ENCODE data around the gene ZMYND15.
"Not testable (repeated sequence)": the region's sequence is repeated elsewhere in the genome, so short reads cannot be mapped to it uniquely, and the experiment has no call there.

ZMYND15 gene, protein sequence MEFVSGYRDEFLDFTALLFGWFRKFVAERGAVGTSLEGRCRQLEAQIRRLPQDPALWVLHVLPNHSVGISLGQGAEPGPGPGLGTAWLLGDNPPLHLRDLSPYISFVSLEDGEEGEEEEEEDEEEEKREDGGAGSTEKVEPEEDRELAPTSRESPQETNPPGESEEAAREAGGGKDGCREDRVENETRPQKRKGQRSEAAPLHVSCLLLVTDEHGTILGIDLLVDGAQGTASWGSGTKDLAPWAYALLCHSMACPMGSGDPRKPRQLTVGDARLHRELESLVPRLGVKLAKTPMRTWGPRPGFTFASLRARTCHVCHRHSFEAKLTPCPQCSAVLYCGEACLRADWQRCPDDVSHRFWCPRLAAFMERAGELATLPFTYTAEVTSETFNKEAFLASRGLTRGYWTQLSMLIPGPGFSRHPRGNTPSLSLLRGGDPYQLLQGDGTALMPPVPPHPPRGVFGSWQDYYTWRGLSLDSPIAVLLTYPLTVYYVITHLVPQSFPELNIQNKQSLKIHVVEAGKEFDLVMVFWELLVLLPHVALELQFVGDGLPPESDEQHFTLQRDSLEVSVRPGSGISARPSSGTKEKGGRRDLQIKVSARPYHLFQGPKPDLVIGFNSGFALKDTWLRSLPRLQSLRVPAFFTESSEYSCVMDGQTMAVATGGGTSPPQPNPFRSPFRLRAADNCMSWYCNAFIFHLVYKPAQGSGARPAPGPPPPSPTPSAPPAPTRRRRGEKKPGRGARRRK

DNA sequence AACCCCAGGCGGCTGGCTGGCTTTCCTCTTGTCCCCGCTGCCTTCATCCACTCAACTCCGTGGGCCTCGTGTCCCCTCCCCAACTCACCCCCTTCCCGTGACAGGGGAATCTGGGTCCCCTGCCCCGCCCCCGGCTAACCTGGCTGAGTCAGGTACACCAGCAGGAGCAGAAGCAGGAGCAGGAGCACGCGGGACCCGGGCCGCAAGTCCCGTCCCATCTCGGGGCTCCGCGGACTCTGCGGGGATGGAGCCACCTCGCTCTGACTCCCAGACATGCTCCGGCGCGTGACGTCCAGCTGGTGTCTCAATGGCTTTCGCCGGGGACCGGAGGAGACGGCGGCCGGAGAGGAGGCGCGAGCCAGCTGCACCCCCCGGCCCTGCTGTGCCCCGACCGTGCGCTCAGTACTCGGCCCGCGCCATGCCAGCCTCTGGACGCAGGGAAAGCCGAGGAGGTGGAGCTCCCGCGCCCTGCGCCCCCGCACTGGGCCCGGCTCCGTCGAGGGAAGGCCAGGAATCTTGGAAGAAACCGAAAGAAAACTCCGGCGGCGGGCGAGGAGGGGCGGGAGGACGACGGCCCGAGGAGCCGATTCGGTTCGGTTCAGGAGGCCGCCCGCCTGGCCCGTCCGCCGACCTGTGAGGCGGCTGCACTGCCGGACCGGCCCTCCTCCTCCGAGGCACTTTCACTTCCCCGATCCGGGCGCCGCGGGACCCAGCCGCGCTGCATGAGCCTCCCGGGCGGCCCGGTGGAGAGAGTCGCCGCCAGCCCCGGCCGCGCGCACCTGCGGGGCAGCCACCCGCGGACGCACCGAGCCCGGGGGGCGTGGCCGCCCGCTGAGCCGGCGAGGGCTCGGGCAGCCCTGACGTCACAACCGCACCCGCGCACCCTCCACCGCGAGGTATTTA lies at the start of gene ZMYND15, which contains the start of gene CXCL16:
TSS of gene ZMYND15 (plus strand) at position 712 of the 903 bp plus-strand sequence. CDS start 716 bp downstream, outside the sequence.
TSS of gene CXCL16 (minus strand) at position 807 of the 903 bp plus-strand sequence. CDS start at position 218, 589 bp downstream.
- FAIRE-seq = no peak

DNA sequence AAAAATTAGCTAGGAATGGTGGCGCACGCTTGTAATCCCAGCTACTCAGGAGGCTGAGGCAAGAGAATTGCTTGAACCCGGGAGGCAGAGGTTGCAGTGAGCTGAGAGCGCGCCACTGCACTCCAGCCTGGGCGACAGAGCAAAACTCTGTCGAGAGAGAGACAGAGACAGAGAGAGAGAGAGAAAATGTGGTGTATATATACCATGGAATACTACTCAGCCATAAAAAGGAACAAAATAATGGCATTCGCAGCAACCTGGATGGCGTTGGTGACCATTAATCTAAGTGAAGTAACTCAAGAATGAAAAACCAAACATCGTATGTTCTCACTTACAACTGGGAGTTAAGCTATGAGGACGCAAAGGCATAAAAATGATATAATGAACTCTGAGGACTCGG lies 49.8 kb upstream of the ZMYND15 start:
- not testable (repeated sequence) for FAIRE-seq

DNA sequence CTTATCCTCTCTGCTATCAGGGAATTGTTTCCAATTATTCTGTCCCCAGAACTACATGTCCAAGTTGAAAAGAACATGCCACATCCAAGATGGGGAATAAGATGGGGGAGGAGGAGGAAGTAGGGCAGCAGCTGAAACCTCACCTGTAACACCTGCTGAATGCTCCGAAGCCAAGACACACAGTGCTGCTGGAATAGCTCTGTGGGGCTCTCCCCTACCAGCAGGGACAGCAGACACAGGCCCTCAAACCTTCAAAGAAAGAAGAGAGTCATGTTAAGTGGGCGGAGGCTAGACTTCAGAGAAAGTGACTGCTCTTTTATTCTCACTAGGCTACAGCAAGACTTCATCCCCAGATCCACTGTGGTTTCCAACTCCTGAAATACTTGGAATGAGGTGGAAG lies 48.9 kb upstream of the ZMYND15 start:
- no peak for FAIRE-seq

DNA sequence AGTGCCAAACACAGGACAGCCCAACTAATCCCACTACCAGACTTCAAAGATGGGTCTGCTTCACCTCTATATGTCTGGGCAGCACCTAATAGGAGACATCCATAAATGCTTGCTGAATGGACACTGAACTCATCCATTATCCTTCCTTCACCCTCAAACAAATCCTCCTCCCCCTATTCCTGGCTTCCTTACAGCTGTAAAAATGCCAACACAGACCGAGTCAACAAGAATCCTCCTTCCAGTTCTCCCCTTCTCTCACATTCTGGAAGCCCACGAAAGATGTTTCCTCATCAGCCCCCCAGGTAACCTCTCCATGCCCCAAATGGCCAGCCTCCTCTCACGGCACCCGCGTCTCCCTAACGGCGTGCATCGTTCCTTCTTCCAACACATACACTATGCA lies 47.9 kb upstream of the ZMYND15 start:
- FAIRE-seq = no peak

DNA sequence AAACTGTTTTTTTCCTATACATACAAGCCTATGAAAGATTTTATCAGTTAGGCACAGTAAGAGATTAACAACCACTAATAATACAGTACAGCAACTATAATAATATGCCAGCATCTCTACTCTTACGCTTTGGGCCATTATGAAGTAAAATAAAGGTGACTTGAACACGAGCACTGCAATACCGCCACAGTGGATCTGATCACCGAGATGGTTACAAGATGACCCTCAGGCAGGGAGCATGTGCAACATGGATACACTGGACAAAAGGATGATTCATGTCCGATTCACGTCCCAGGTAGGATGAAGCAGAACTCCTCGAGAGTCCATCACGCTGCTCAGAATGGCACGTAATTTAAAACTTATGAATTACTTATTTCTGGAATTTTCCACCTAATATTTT lies 46.2 kb upstream of the ZMYND15 start:
- FAIRE-seq = no peak

DNA sequence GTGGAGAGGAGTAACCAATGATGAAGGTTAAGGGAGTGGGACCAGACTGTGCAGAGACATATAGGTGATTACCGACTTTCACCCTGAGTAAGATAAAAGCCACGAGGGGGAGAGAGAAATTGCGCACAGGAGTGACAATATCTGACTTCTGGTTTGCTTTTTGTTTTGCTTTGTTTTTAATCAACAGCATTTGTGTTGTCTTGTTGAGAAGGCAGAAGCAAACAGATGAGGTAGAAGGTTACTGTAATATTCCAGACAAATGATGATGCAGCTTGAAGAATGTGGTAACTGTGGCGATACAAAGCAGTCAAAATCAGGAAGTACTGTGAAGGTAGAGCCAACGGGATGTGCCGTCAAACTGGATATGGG lies 43.2 kb upstream of the ZMYND15 start:
- FAIRE-seq = no peak

DNA sequence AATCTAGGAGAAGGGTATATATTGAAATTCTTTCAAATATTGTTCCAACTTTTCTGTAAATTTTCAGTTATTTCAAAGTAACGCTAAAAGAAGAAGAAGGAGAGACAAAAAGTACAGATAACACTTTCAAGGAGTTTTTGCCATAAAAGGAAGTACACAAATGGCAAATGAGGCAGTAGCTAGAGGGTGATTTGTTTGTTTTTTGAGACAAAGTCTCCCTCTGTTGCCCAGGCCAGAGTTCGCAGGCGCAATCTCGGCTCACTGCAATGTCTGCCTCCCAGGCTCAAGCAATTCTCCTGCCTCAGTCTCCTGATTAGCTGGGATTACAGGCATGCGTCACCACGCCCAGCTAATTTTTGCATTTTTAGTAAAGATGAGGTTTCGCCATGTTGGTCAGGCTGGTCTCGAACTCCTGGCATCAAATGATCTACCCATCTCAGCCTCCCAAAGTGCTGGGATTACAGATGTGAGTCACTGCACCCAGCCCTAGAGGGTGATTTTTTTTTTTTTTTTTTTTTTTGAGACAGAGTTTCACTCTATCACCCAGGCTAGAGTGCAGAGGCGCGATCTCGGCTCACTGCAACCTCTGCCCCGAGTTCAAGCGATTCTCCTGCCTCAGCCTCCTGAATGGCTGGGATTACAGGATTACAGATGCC lies 40.1 kb upstream of the ZMYND15 start:
- not testable (repeated sequence) for FAIRE-seq

DNA sequence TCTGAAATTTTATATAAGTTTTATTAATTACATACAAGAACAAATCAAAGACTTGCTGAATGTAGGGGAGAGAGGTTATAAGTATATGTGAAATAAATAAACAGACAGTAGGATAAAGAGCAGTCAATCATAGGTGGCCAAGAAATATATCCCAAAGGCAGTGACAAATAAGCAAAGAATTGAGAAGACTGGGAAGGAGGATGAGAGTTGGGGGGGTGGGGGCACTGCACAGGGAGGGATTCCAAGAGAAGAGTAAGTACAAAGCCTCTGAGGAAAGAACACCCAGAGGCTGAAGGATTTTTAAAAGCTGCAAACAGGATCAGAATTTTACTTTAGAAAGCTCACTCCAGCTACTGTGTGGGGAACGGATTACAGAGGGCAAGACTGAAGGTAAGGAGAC lies 38.5 kb upstream of the ZMYND15 start:
- no peak for FAIRE-seq

DNA sequence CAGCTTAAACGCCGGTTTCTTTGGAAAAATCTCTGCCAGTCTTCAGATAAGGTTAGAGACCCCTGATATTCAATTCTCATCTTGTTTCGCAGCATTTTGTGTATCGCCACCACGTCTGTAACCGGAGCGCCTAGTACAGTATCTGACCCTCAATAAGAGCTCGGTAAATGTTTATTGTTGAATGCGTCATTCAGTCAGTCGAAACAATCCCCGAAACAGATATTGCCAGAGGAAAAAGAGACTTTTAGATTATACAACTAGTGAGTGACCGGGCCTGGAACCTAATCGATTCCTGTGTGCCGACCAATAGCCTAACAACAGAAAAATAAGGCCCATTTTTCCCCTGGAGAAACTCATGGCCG lies 36.3 kb upstream of the ZMYND15 start:
- FAIRE-seq = no peak

DNA sequence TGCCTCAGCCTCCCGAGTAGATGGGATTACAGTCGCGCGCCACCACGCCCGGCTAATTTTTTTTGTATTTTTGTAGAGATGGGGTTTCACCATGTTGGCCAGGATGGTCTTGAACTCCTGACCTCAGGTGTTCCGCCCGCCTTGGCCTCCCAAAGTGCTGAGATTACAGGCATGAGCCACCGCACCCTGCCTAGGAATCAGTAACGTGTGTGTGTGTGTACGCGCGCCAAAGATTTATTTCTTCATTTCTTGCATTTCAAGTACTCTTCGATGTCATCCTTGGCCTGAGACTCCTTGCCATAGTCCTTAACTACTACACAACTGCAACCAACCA lies 35.1 kb upstream of the ZMYND15 start:
- not testable (repeated sequence) for FAIRE-seq

DNA sequence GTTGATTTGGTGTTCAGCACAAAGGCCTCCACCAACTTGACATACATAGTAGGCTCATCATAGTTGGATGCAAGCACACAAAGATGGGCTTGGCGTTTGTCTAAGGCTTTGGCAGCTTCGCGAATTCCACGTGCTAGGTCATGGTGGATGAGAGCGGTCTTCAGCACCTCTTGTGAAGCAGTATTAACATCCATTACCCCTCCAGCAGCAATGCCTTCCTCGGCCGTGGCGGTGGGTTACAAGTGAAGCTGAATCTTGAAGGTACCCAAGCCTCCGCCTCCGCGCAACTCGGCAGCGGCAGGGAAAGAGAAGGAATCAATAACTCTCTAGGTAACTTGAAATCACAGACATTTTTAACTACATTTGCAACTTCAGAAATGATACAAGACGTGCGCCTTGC lies 34.6 kb upstream of the ZMYND15 start:
- no peak for FAIRE-seq

DNA sequence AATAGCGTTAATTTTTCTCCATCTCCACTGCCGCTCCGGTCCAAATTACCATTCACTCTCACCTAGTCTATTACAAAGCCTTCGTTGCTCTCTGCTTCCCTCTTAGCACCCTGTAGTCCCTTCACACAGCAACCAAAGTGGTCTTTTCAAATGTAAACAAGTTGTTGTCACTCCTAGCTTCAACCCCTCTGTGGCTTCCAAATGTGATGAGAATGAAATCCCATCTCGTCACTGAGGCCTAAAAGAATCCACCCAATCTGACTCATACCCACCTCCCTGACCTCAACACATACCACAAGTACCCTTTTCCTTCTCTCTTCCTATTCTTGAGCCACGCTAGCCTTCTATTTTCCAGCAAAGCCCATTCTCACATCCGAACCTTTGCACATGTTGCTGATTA lies 33.5 kb upstream of the ZMYND15 start:
- FAIRE-seq = no peak

DNA sequence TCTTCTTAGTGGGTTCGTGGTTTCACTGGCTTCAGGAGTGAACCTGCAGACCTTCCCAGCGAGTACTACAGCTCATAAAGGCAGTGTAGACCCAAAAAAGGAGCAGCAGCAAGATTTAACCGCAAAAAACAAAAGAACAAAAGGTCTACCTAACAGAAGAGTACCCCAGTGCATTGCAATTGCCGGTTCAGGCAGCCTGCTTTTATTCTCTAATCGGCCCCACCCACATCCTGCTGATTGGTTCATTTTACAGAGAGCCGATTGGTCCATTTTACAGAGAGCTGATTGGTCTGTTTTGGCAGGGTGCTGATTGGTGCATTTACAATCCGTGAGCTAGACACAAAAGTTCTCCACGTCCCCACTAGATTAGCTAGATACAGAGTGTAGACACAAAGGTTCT lies 31.2 kb upstream of the ZMYND15 start:
- FAIRE-seq = no peak

DNA sequence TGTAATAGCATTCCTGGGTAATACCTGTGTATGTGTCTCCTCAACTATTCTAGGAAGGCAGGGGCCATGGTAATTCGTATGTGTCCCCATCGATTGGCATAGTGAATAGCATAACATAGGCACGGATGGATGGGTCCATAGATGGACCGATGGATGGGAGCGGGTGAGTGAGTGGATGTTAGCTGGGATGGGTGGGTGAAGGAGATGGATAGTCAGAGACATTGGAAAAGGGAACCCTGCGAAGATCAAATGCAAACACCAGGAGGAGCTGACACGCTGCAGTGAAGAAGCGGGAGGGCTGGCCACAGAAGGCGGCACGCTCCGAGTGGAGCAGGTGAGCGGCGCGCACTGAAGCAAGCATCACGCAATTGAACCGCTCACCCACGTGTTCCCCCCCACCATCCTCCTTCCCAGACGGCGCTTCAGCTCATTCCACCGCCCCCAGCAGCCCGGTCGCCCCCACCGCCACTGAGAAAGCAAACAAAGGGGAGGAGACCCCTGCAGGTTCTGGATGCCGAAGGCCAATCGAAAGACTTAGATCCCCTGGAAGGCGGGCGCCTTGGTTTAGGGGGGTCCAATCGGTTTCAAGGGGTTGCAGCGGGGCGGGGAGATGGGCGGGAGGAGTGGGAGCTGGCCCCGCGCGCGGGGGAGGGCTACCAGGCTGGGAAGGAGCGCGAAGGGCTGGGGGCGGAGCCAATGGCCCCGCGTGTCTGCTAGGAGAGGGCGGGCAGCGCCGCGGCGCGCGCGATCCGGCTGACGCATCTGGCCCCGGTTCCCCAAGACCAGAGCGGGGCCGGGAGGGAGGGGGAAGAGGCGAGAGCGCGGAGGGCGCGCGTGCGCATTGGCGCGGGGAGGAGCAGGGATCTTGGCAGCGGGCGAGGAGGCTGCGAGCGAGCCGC lies 29.6 kb upstream of the ZMYND15 start, which contains the start of gene ARRB2:
TSS of gene ARRB2 (plus strand) at position 839 of the 899 bp plus-strand sequence. CDS start 90 bp downstream, outside the sequence.
- peak; percentile 92 for FAIRE-seq

DNA sequence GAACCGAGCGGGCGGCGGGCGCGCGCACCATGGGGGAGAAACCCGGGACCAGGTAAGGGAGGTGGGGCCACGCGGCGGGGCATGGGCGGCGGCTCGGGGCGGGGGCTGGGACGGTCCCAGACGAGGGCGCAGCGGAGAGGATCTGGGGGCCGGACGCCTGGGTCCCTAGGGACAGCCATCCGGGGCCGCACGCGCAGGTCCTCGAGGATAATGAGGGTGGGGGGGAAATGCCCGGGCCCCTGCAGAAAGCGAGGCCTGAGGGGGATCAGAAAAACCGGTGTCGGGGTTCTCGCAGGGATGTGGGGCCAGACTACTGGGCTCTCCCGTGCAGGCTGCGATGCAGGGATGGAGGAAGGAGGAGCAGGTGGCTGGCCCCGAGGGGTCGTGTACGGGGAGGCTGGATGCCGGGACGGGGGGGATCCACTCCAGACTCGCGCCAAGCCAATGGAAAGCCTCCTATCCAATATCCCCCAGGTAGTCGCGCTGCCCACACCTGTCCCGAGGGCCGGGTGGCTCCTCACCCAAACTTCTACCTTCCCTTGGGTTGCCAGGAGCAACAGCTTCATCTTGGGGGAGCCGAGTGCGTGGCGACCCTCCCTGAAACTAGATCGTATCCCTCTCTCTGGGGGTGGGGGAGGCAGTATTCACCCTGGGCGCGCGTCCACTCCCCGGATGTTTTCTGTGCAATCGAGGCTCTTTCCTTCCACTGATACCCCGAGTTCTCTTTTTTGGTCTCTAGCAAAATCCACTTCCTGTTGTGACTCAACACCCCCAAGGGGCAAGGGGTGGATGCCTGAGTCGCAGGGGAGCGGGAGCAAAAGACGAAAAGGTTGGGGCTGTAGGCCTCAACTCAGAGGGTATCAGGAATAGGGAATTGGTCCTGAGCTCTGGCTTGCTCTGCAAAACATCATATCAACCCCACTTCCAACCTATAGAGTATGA lies 28.7 kb upstream of the ZMYND15 start:
- no peak for FAIRE-seq

DNA sequence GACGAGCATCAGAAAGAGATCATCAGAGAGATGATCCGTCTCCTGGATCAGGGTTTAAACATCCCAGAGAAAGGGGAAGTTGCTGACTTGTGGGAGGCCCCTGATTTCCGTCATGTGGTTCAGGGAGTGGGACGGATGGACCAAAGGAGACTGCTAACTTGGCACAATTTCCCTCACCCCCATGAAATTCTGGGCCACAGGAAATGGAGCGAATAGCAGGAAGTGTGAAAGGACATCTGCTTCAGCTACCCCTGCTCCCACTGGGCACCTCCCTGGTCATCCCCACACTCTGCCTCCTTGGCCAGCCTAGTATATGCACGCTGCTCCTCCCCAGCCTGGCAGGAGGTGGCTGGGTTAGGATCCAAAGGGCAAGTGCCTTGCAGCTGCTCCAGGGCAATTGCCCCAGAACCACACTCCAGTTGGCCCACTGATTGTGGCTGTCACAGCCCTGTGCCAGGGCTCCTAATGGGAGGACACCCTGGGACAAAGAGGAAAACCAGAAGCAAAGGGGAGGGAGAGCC lies 27.9 kb upstream of the ZMYND15 start:
- no peak for FAIRE-seq

DNA sequence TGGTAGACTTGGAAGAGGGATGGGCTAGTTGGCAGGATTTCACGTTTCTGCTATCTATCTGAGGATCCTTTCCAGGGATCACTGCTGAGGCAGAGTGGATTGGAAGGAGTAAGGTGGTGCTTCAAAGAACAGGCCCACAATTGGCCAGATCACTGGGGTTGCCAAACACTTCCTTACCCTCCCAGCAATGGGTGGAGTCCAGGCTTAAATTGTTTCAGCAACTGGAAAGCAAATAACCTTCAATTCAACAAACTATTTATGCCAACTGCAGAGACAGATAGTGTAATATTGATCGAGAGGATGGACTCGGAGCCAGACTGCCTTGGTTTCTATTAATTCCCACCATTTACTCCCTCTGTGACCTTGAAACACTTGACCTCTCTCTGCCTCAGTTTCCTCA lies 27.1 kb upstream of the ZMYND15 start:
- FAIRE-seq = no peak

DNA sequence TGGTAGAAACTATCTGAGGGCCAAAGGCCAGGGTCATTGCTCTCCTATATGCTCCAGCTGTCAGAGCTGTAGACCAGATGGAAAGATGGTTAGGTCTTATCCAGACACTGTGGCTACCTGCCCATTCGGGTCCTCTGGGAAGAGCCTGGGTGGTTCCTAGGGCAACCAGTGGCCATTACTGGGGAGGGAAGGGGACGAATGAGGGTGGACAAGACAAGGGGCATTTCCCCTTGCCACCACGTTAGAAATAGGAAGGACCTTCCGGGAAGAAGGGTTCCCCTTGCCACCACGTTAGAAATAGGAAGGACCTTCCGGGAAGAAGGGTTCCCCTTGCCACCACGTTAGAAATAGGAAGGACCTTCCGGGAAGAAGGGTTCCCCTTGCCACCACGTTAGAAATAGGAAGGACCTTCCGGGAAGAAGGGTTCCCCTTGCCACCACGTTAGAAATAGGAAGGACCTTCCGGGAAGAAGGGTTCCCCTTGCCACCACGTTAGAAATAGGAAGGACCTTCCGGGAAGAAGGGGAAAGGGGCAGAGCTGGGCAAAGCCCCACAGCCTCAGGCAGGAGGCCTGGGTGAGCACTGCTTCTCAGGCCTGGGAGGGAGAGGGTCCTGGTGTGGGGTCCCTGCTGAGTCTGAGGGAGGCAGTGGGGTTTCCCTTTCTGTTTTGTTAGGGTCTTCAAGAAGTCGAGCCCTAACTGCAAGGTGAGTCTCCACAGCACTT lies 25.1 kb upstream of the ZMYND15 start:
- not testable (repeated sequence) for FAIRE-seq

DNA sequence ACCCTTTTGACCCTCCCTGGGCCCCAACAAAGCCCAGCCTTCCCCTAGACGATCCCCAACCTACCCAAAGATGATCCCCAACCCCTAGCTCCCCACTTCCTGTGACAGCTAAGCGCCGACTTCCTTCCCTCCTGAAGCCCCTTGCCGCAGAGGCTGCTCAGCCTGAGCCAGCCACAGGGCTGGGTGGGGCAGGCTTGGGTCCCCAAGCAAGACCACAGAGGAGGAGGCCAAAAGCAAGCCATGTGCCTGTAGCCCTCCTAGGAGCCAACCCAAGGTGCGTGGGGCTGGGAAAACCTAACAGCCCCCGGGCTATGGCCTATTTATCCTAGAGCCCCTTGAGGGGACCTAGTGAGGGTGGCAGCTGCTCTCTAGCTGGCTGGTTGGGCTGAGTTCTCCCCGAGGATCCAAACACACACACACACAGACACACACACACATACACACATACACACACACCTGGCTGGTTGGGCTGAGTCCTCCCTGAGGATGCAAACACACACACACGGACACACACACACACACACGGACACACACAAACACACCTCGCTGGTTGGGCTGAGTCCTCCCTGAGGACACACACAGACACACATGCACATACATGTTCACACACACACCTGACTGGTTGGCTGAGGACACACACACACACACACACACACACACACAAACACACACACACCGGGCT lies 24.4 kb upstream of the ZMYND15 start:
- FAIRE-seq = no peak
